LNCaP clone FGC (cell line): Measurements from ENCODE around the gene OSMR.

Source experiments
- DNase-seq: peaks from one replicate; pipeline ENCODE4 v3.0.0-alpha.2; 2011; ENCODE audit warnings: low read depth
- H3K4me3 ChIP-seq: 2 replicates; pipeline ENCODE4 v1.5.1; 2011; ENCODE audit warnings: mild to moderate bottlenecking, low read depth, low read length, control low read depth
- CTCF ChIP-seq: IDR thresholded peaks from 2 replicates; pipeline ENCODE4 v1.5.1; 2012; ENCODE audit warnings: mild to moderate bottlenecking; ENCODE audit not compliant: control insufficient read depth, insufficient read depth; ENCODE audit errors: extremely low read depth

Gene OSMR

GRCh38 chr5:38845526-38846378, at the start of gene OSMR:
TSS of gene OSMR (plus strand) at chr5:38846012. CDS start at chr5:38869045, 23,033 bp downstream.
- peak; percentile 21; the same call in 1 of the 2 replicates for TF ChIP-seq CTCF
- peak within 1 kb of the TSS; percentile 63 for H3K4me3 ChIP-seq
- DNase-seq: peak; percentile 17

- DNase-seq: no peak
- TF ChIP-seq CTCF: no peak
- no peak overlapping the region for H3K4me3 ChIP-seq
Observed at GRCh38 chr5:38796742-38797108, 49.1 kb upstream of the OSMR start.

GRCh38 chr5:38797838-38798237, 48.0 kb upstream of the OSMR start:
- TF ChIP-seq CTCF: no peak
- no peak for DNase-seq
- H3K4me3 ChIP-seq: no peak overlapping the region

GRCh38 chr5:38799556-38800377, 46.0 kb upstream of the OSMR start:
- no peak for DNase-seq

GRCh38 chr5:38800515-38800914, 45.3 kb upstream of the OSMR start:
- H3K4me3 ChIP-seq: no peak overlapping the region
- TF ChIP-seq CTCF: no peak
- no peak for DNase-seq

More at GRCh38 chr5:38799556-38800377, 46.0 kb upstream of the OSMR start:
- H3K4me3 ChIP-seq: no peak overlapping the region
- TF ChIP-seq CTCF: no peak

- H3K4me3 ChIP-seq: no peak overlapping the region
- TF ChIP-seq CTCF: no peak
- DNase-seq: no peak
Observed at GRCh38 chr5:38802125-38802524, 43.7 kb upstream of the OSMR start.
